HEK293T (cell line): Measurements from ENCODE around the gene CD14.
"Not testable (repeated sequence)": the region's sequence is repeated elsewhere in the genome, so short reads cannot be mapped to it uniquely, and the experiment has no call there.

Experiments
- CTCF ChIA-PET: fragments of 350-600 bp; formaldehyde crosslinking; extraction: SDS; loops from one replicate; lab custom pipeline; 2021; ENCODE audit warnings: antibody characterized with exemption, inconsistent platforms; lab: Yijun Ruan, JAX
- POLR2A ChIA-PET: fragments of 350-600 bp; formaldehyde crosslinking; extraction: SDS; loops from one replicate; lab custom pipeline; 2020; ENCODE audit warnings: antibody characterized with exemption, inconsistent platforms; lab: Yijun Ruan, JAX
- DNase-seq: peaks from one replicate; pipeline ENCODE4 v3.0.0; 2012; ENCODE audit warnings: mixed read lengths; ENCODE audit errors: extremely low spot score
- ARNT ChIP-seq: fragments of 450-650 bp; IDR thresholded peaks from 2 replicates; pipeline ENCODE4 v1.6.1; 2017; ENCODE audit warnings: mild to moderate bottlenecking
- BHLHE40 ChIP-seq: fragments of 450-650 bp; IDR thresholded peaks from 2 replicates; pipeline ENCODE4 v1.6.1; 2016; ENCODE audit warnings: mild to moderate bottlenecking, moderate library complexity, borderline replicate concordance
- CTBP1 ChIP-seq: fragments of 450-650 bp; IDR thresholded peaks from 2 replicates; pipeline ENCODE4 v1.6.1; 2016; ENCODE audit warnings: borderline replicate concordance
- ELF4 ChIP-seq: fragments of 450-650 bp; IDR thresholded peaks from 2 replicates; pipeline ENCODE4 v1.6.1; 2017; ENCODE audit warnings: antibody characterized with exemption
- FOXA1 ChIP-seq: fragments of 450-650 bp; IDR thresholded peaks from 2 replicates; pipeline ENCODE4 v1.6.1; 2016; ENCODE audit warnings: mild to moderate bottlenecking
- FOXK2 ChIP-seq: fragments of 450-650 bp; IDR thresholded peaks from 2 replicates; pipeline ENCODE4 v1.6.1; 2016; ENCODE audit warnings: mild to moderate bottlenecking
- FOXM1 ChIP-seq: fragments of 450-650 bp; IDR thresholded peaks from 2 replicates; pipeline ENCODE4 v1.6.1; 2017; ENCODE audit warnings: mild to moderate bottlenecking, borderline replicate concordance
- HDGF ChIP-seq: fragments of 450-650 bp; IDR thresholded peaks from 2 replicates; pipeline ENCODE4 v1.6.1; 2017; ENCODE audit warnings: antibody characterized with exemption, borderline replicate concordance
- L3MBTL2 ChIP-seq: fragments of 450-650 bp; conservative IDR thresholded peaks from 2 replicates; pipeline ENCODE4 v1.6.1; 2016; ENCODE audit warnings: mild to moderate bottlenecking
- LEF1 ChIP-seq: fragments of 450-650 bp; IDR thresholded peaks from 2 replicates; pipeline ENCODE4 v1.6.1; 2017; ENCODE audit warnings: mild to moderate bottlenecking, borderline replicate concordance
- NFRKB ChIP-seq: fragments of 450-650 bp; IDR thresholded peaks from 2 replicates; pipeline ENCODE4 v1.6.1; 2016; ENCODE audit warnings: mild to moderate bottlenecking, moderate library complexity
- PKNOX1 ChIP-seq: fragments of 450-650 bp; IDR thresholded peaks from 2 replicates; pipeline ENCODE4 v1.6.1; 2016
- SP1 ChIP-seq: fragments of 450-650 bp; IDR thresholded peaks from 2 replicates; pipeline ENCODE4 v1.6.1; 2017
- SUZ12 ChIP-seq: fragments of 450-650 bp; IDR thresholded peaks from 2 replicates; pipeline ENCODE4 v1.6.1; 2016; ENCODE audit warnings: mild to moderate bottlenecking
- TARDBP ChIP-seq: fragments of 450-650 bp; IDR thresholded peaks from 2 replicates; pipeline ENCODE4 v1.6.1; 2016
- ZNF384 ChIP-seq: fragments of 450-650 bp; IDR thresholded peaks from 2 replicates; pipeline ENCODE4 v1.6.1; 2016

Gene CD14

GRCh38 chr5:140658870-140659269 lies 25.9 kb upstream of the CD14 start:
- ChIA-PET POLR2A (interaction anchor here (2.4 kb wide), 1 partner anchor 12 kb away, joined by 21 read pairs; the partner anchor contains the start of genes IK and NDUFA2), CTCF (no interaction called here)
- TF ChIP-seq SP1 (no peak), CTBP1 (no peak), LEF1 (no peak), ELF4 (no peak), ARNT (no peak), FOXM1 (no peak), L3MBTL2 (no peak), HDGF (no peak), SUZ12 (no peak), PKNOX1 (no peak), BHLHE40 (no peak), FOXA1 (no peak), NFRKB (no peak), TARDBP (no peak), FOXK2 (no peak), ZNF384 (no peak)
- DNase-seq, result no peak

- TF ChIP-seq FOXM1 (no peak), L3MBTL2 (no peak), SP1 (no peak), FOXA1 (no peak)
- DNase-seq, result peak; percentile 22
- POLR2A ChIA-PET, result interaction anchor here (0.6 to 2.8 kb wide), 39 partner anchors 7 to 287 kb away, joined by 3 to 46 read pairs (median 4); partner anchors contain the start of genes ANKHD1, APBB3, HARS1 and HARS2
- CTCF ChIA-PET, result interaction anchor here (0.7 to 1.3 kb wide), 2 partner anchors 11 to 73 kb away, joined by 3 to 5 read pairs; no protein-coding TSS in a partner anchor
These were observed 14.1 kb upstream of the CD14 start for GRCh38 chr5:140647042-140647419.

- ChIA-PET POLR2A (interaction anchor here (0.8 to 2.4 kb wide), 7 partner anchors 12 to 241 kb away, joined by 3 to 11 read pairs (median 4); partner anchors contain the start of genes ANKHD1, HARS1, HARS2 and SRA1), CTCF (interaction anchor here (0.6 kb wide), 1 partner anchor 75 kb away, joined by 4 read pairs; no protein-coding TSS in a partner anchor)
These were observed 9.7 kb upstream of the CD14 start for GRCh38 chr5:140642718-140643117.

GRCh38 chr5:140641716-140642115 lies 8.7 kb upstream of the CD14 start:
- ChIA-PET POLR2A (interaction anchor here (0.9 to 2.4 kb wide), 6 partner anchors 17 to 240 kb away, joined by 3 to 11 read pairs (median 4); partner anchors contain the start of genes ANKHD1, HARS1, HARS2 and SRA1), CTCF (no interaction called here)
- TF ChIP-seq HDGF (no peak), FOXA1 (no peak), FOXM1 (no peak), ZNF384 (no peak), PKNOX1 (no peak), L3MBTL2 (no peak), SUZ12 (no peak), TARDBP (no peak)
- no peak for DNase-seq

More at GRCh38 chr5:140642718-140643117, 9.7 kb upstream of the CD14 start:
- DNase-seq, result no peak
- TF ChIP-seq L3MBTL2 (no peak), ZNF384 (no peak), SP1 (no peak), FOXA1 (no peak), BHLHE40 (no peak), ELF4 (no peak), PKNOX1 (no peak), NFRKB (no peak), FOXK2 (no peak), HDGF (no peak), ARNT (no peak), LEF1 (no peak), FOXM1 (no peak), TARDBP (no peak), CTBP1 (no peak), SUZ12 (no peak)

GRCh38 chr5:140639148-140639981 lies 6.4 kb upstream of the CD14 start, which contains the start of gene TMCO6:
TMCO6 (plus strand) TSS chr5:140639451; CDS start chr5:140639528, 77 bp downstream.
- no peak for TF ChIP-seq SP1
- TF ChIP-seq ZNF384, result peak; percentile 63; the same call in 1 of the 2 replicates
- no peak for TF ChIP-seq FOXK2
- peak; percentile 88 for TF ChIP-seq L3MBTL2
- 0 out of 2 replicates have a peak, but pooled peaks have one; percentile 44 for TF ChIP-seq HDGF
- TF ChIP-seq PKNOX1, result peak; percentile 84
- TF ChIP-seq NFRKB, result no peak
- CTCF ChIA-PET, result interaction anchor here (0.6 to 1.1 kb wide), 3 partner anchors 8 to 40 kb away, joined by 3 read pairs; no protein-coding TSS in a partner anchor
- DNase-seq, result peak; percentile 99
- POLR2A ChIA-PET, result interaction anchor here (0.7 to 2.0 kb wide), 9 partner anchors 8 to 238 kb away, joined by 3 to 14 read pairs (median 4); partner anchors contain the start of genes APBB3, IK, NDUFA2 and SLC35A4

- POLR2A ChIA-PET, result interaction anchor here (0.7 to 2.0 kb wide), 3 partner anchors 9 to 81 kb away, joined by 3 to 14 read pairs (median 8); partner anchors contain the start of genes IK, NDUFA2 and SRA1
- CTCF ChIA-PET, DNase-seq: not testable (repeated sequence)
These were observed 5.8 kb upstream of the CD14 start for GRCh38 chr5:140638898-140639147.
